Ishikawa (cell line): ENCODE data around the gene LY86.

ENCODE experiments used
- CEBPB ChIP-seq: IDR thresholded peaks from 2 replicates; pipeline ENCODE4 v1.6.1; 2012
- CREB1 ChIP-seq: IDR thresholded peaks from 2 replicates; pipeline ENCODE4 v1.6.1; 2012; ENCODE audit warnings: low read depth
- EGR1 ChIP-seq: IDR thresholded peaks from 2 replicates; pipeline ENCODE4 v1.6.1; 2012
- EP300 ChIP-seq: IDR thresholded peaks from 2 replicates; pipeline ENCODE4 v1.6.1; 2012; ENCODE audit warnings: borderline replicate concordance
- NFIC ChIP-seq: IDR thresholded peaks from 2 replicates; pipeline ENCODE4 v1.6.1; 2012
- RAD21 ChIP-seq: IDR thresholded peaks from 2 replicates; pipeline ENCODE4 v1.6.1; 2012; ENCODE audit warnings: low read depth
- TAF1 ChIP-seq: IDR thresholded peaks from 2 replicates; pipeline ENCODE4 v1.6.1; 2012; ENCODE audit warnings: low read depth, mild to moderate bottlenecking
- TCF12 ChIP-seq: IDR thresholded peaks from 2 replicates; pipeline ENCODE4 v1.6.1; 2012; ENCODE audit warnings: low read depth
- TEAD4 ChIP-seq: IDR thresholded peaks from 2 replicates; pipeline ENCODE4 v1.6.1; 2012
- YY1 ChIP-seq: IDR thresholded peaks from 2 replicates; pipeline ENCODE4 v1.6.1; 2012; ENCODE audit warnings: low read depth
- ZBTB7A ChIP-seq: IDR thresholded peaks from 2 replicates; pipeline ENCODE4 v1.6.1; 2012; ENCODE audit warnings: low read depth
- TF ChIP-seq, protein P1 (sequence below): IDR thresholded peaks from 2 replicates; pipeline ENCODE4 v1.6.1; 2012; ENCODE audit warnings: low read depth, mild to moderate bottlenecking
- TF ChIP-seq, protein P2 (sequence below): IDR thresholded peaks from 2 replicates; pipeline ENCODE4 v1.6.1; 2012
- TF ChIP-seq, protein P3 (sequence below): IDR thresholded peaks from 2 replicates; pipeline ENCODE4 v1.6.1; 2012

DNA sequence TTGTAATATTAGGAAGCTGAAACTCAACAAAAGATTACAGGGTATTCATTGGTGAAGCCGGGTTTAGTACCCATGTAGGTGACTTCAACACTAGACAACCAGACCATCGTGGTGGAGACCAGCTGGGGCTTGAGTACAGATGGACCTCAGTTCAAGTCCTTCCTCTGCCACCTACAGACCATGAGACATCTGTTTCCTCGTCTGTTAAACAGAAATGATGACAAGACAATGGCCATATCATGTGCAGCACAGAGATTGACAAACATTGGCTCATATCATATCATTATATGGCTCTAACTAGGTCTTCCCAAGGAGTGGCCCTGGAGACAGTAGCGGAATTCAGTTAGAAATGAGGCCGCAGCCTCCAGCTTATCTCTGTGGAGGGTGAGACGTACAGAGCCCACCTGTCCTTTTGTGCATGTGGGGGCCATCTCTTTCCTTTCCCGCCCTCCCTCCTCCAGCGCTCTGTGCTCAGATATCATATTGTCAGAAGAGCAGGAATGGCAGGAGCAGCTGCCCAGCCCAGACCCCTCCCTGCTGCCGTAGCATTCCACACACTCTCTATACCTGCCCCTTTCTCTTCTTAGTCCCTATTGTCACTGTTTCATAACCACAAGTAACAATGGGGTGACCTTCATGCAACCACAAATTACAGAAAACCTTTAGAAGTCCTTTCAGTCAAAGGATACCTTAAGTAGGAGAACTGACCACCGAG lies 75.1 kb downstream of the LY86 start:
- TF ChIP-seq TEAD4, result no peak
- TF ChIP-seq, protein P1, sequence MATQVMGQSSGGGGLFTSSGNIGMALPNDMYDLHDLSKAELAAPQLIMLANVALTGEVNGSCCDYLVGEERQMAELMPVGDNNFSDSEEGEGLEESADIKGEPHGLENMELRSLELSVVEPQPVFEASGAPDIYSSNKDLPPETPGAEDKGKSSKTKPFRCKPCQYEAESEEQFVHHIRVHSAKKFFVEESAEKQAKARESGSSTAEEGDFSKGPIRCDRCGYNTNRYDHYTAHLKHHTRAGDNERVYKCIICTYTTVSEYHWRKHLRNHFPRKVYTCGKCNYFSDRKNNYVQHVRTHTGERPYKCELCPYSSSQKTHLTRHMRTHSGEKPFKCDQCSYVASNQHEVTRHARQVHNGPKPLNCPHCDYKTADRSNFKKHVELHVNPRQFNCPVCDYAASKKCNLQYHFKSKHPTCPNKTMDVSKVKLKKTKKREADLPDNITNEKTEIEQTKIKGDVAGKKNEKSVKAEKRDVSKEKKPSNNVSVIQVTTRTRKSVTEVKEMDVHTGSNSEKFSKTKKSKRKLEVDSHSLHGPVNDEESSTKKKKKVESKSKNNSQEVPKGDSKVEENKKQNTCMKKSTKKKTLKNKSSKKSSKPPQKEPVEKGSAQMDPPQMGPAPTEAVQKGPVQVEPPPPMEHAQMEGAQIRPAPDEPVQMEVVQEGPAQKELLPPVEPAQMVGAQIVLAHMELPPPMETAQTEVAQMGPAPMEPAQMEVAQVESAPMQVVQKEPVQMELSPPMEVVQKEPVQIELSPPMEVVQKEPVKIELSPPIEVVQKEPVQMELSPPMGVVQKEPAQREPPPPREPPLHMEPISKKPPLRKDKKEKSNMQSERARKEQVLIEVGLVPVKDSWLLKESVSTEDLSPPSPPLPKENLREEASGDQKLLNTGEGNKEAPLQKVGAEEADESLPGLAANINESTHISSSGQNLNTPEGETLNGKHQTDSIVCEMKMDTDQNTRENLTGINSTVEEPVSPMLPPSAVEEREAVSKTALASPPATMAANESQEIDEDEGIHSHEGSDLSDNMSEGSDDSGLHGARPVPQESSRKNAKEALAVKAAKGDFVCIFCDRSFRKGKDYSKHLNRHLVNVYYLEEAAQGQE, result no peak
- TF ChIP-seq CEBPB, result no peak
- TF ChIP-seq YY1, result no peak
- no peak for TF ChIP-seq EP300
- TF ChIP-seq TAF1, result no peak
- TF ChIP-seq RAD21, result no peak
- TF ChIP-seq, protein P2, sequence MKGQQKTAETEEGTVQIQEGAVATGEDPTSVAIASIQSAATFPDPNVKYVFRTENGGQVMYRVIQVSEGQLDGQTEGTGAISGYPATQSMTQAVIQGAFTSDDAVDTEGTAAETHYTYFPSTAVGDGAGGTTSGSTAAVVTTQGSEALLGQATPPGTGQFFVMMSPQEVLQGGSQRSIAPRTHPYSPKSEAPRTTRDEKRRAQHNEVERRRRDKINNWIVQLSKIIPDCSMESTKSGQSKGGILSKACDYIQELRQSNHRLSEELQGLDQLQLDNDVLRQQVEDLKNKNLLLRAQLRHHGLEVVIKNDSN, result no peak
- TF ChIP-seq NFIC, result no peak
- no peak for TF ChIP-seq ZBTB7A
- TF ChIP-seq, protein P3, sequence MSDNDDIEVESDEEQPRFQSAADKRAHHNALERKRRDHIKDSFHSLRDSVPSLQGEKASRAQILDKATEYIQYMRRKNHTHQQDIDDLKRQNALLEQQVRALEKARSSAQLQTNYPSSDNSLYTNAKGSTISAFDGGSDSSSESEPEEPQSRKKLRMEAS, result no peak
- no peak for TF ChIP-seq CREB1
- TF ChIP-seq EGR1, result no peak
- no peak for TF ChIP-seq TCF12
